HUES6 (cell line): ENCODE measurements around the gene UNK.
"Not testable (repeated sequence)": the region's sequence is repeated elsewhere in the genome, so short reads cannot be mapped to it uniquely, and the experiment has no call there.

Source experiments
- H3K27ac ChIP-seq: 2 replicates; pipeline ENCODE4 v1.7.0; 2013; ENCODE audit warnings: low read depth, mild to moderate bottlenecking, low read length, inconsistent platforms
- H3K27me3 ChIP-seq: 2 replicates; pipeline ENCODE4 v1.6.1; 2013; ENCODE audit warnings: low read length; ENCODE audit not compliant: control insufficient read depth, insufficient read depth
- H3K36me3 ChIP-seq: 2 replicates; pipeline ENCODE4 v1.6.1; 2013; ENCODE audit warnings: low read length; ENCODE audit not compliant: control insufficient read depth, insufficient read depth
- H3K4me1 ChIP-seq: 2 replicates; pipeline ENCODE4 v1.6.1; 2013; ENCODE audit warnings: low read length; ENCODE audit not compliant: control insufficient read depth, insufficient read depth
- H3K4me3 ChIP-seq: 2 replicates; pipeline ENCODE4 v1.5.1; 2013; ENCODE audit warnings: low read depth, low read length
- H3K9ac ChIP-seq: one replicate; pipeline ENCODE4 v1.6.1; 2013; ENCODE audit warnings: mild to moderate bottlenecking, low read length
- H3K9me3 ChIP-seq: 2 replicates; pipeline ENCODE4 v1.6.1; 2013; ENCODE audit warnings: low read depth, low read length; ENCODE audit not compliant: control insufficient read depth, insufficient read depth

Gene UNK

DNA sequence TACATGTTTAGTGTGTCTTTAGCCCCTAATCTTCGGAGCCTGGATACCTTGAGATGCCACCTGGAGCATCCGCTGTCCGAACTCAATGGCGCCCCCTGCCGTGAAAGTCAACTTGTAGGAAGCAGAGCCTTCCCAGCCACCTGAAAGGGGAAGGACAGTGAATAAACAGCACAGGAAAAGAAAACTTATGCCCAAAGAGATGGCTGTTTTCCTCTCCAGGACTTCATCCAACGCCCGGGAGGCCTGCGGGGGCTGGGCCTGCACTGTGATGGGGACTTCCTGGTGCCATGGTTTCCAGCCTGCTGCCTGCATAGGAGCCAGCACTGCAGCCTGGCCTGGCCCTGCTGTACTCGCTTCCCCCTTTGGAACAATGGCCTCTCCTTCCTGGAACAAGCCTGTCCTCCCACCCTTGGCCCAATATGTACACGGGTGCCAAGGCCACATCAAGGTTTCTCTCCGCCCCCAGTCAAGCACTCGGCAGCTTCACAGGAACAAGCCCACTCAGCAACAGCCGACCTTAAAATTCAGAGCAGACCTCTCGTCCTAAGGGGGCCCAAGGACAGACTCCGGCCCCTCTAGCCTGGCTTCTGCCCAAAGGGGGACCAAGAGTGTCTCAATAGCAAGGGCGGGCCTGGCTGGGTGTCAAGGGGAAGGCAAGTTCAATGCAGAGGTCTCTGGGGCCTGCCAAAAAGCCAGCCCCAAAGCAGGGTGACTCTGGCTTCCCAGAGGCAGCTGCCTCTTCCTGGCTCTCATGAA, 64.1 kb downstream of the UNK start:
- Histone ChIP-seq H3K27me3 (no peaks in the 10 kb centered on the region), H3K9ac (no peak overlapping the region), H3K4me3 (no peak overlapping the region), H3K9me3 (no peaks in the 10 kb centered on the region), H3K27ac (no peak overlapping the region), H3K36me3 (peaks cover 54% of the 10 kb centered on the region), H3K4me1 (peaks cover 26% of the 10 kb centered on the region)

DNA sequence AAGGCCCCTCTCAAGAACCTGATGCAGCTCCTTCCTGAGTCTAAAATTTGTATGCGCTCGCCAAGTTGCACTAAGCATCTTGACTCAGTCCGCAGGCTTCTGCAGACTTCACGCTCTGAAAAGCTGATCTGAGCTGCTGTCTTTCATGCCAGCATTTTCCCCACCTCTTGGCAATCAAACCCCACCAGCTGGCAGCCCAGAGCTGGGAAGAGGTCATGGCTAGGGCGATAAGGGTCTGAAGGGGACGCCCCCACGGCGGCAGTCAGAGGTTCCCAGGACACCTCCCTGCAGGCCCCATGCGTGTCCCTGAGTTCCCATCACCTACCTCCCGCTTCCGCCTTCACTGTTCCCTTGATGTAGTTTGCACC, 64.7 kb downstream of the UNK start:
- H3K4me1 ChIP-seq = peaks cover 24% of the 10 kb centered on the region
- no peaks in the 10 kb centered on the region for H3K9me3 ChIP-seq
- H3K27ac ChIP-seq = no peak overlapping the region
- no peak overlapping the region for H3K4me3 ChIP-seq
- H3K9ac ChIP-seq = no peak overlapping the region
- H3K27me3 ChIP-seq = no peaks in the 10 kb centered on the region
- peaks cover 54% of the 10 kb centered on the region for H3K36me3 ChIP-seq

DNA sequence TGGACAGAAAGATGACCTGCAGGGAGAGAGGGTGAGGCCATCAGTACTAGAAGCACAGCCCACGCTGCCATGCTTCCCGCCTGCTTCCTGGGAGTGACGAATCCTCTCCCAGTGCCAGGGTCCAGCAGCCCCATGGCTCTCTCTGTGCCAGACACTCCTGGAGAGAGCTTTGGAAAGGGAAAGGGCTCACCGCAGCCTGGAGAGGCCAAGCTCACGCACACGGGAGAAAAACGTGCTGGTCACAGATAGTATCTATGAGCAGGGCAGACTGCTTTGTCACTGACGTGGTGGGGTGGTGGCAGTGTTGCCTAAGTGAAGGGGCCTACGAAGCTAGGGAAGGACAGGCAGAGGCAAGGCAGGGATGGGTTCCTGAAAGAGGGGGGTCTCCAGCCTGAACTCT, 65.1 kb downstream of the UNK start:
- Histone ChIP-seq H3K36me3 (peaks cover 54% of the 10 kb centered on the region), H3K9ac (no peak overlapping the region), H3K27ac (no peak overlapping the region), H3K4me1 (peaks cover 25% of the 10 kb centered on the region), H3K9me3 (no peaks in the 10 kb centered on the region), H3K27me3 (no peaks in the 10 kb centered on the region), H3K4me3 (no peak overlapping the region)

DNA sequence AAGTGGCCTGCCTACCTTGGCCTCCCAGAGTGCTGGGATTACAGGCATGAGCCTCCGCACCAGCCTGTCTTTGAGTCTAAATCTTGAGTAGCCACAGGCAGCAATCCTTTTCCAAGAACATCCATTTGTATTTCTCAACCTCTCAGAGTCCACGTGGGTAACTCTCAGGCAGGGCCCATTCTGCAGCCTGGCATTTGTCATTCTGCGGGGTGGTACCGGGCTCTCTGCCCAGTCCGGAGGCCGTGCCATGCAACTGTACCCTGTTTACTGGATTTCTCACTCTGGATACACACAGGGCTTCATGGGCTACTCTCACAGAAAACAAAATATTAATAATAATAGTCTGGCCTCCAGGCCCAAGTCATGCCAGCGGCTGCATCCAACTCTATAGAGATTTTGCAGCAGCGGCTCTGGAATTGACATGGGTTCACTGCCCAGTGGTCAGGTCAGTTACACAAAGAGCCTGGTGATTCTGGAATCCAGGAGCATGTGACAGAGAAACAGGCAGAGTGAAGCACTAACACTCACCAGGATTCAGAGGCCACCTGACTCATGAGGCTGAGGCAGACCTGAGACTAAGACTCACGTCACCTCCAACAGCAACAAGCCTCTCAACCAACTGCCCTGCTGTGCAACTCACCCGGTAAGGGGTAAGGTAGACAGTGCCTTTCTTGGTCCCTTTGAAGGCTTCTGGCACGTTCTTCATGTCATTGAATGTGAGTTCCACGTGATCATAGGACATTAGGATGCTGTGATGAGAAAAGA, 66.5 kb downstream of the UNK start:
- Histone ChIP-seq H3K27ac (no peak overlapping the region), H3K36me3 (peaks cover 51% of the 10 kb centered on the region), H3K27me3 (no peaks in the 10 kb centered on the region), H3K9me3 (no peaks in the 10 kb centered on the region), H3K4me3 (no peak overlapping the region), H3K4me1 (peaks cover 12% of the 10 kb centered on the region), H3K9ac (no peak overlapping the region)

DNA sequence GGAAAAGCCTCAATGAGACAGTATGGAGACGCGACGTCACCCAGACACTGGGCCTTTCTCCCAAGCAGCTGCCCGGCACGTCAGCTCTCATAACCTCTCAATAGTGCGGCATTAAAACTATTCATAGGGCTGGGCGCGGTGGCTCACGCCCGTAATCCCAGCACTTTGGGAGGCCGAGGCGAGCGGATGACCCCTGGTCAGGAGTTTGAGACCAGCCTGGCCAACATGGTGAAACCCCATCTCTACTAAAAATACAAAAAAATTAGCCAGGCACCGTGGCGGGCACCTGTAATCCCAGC, 67.0 kb downstream of the UNK start:
- H3K27ac ChIP-seq, H3K4me3 ChIP-seq, H3K27me3 ChIP-seq, H3K9me3 ChIP-seq, H3K9ac ChIP-seq: not testable (repeated sequence)
- H3K4me1 ChIP-seq = peaks cover 10% of the 10 kb centered on the region
- H3K36me3 ChIP-seq = peaks cover 46% of the 10 kb centered on the region

DNA sequence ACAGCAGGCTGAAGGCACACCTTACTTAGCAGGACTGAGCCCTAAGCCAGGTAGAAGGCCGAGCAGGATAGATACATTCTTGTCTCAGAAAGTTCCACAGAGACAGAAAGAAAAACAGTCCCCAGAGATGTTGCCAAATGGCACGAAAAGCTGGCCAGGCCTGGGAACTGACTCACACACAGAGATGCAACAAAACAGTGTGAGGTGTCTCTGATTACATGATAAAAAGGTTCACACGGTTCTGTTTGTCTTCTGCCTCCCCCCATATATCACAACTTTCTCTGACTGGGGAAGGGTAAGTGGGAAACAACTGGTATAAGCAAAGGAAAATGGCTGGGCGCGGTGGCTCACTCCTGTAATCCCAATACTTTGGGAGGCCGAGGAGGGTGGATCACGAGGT, 68.8 kb downstream of the UNK start:
- Histone ChIP-seq H3K27ac (no peak overlapping the region), H3K9me3 (no peaks in the 10 kb centered on the region), H3K4me1 (peaks cover 10% of the 10 kb centered on the region), H3K36me3 (peaks cover 29% of the 10 kb centered on the region), H3K27me3 (no peaks in the 10 kb centered on the region), H3K9ac (no peak overlapping the region), H3K4me3 (no peak overlapping the region)

DNA sequence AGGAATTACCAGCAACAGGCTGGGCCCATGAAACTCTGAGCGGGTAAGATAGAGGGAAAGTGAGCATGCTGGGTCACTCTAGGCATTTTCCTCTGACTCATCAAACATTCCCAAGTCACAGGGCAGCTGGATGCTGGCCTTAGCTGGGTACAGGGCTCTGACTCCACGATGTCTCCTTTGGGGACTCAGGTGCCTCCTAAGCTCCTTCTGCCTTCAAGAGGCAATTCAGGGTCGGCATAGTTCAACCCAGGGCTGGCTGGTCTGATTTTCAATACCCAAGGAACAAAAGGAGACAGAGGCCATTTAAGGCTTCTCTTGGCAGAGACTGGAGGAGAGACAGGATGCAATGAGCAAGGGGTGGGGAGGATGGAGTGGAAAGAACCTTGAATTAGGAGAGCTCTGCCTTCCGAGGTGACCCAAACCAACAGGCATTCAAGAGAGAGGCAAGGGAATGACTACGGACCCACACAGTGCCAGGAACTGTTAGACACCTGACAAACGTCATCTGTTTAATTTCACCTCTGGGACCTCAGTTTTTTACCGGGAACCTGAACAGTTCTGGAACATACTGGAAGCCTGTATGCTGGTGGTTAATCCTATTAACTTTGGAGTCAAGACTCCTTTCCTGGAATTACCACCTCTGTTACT, 69.6 kb downstream of the UNK start:
- no peaks in the 10 kb centered on the region for H3K27me3 ChIP-seq
- H3K9me3 ChIP-seq = no peaks in the 10 kb centered on the region
- peaks cover 7% of the 10 kb centered on the region for H3K4me1 ChIP-seq
- H3K36me3 ChIP-seq = peaks cover 22% of the 10 kb centered on the region
- peak overlapping the region; percentile 58 for H3K9ac ChIP-seq
- H3K27ac ChIP-seq = peak overlapping the region; percentile 0; the same call in 1 of the 2 replicates
- H3K4me3 ChIP-seq = peak overlapping the region; percentile 84

DNA sequence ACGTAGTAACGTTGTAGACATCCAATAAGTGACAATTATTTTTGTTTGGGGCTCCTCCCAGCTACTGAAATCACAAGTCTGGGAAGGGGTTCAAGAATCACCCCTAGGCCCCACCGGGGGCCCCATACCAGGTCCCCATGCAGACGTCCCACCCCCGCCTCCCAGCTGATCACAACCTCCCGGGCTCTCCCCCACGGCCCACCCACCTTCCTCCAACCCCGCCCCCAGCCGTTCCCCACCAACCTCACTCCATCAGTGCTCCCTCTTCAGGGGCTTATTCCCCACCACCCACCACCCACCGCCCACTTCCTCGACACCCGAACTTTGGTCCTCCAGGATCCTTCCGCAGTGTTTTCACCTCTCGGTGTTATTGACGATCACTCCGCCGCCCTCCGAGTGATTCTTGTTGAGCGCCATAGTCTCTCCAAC, 70.3 kb downstream of the UNK start:
- H3K27ac ChIP-seq = peak overlapping the region; percentile 0; the same call in 1 of the 2 replicates
- H3K36me3 ChIP-seq = peaks cover 15% of the 10 kb centered on the region
- H3K9ac ChIP-seq = peak overlapping the region; percentile 58
- no peaks in the 10 kb centered on the region for H3K27me3 ChIP-seq
- H3K4me3 ChIP-seq = peak overlapping the region; percentile 84
- H3K9me3 ChIP-seq = no peaks in the 10 kb centered on the region
- H3K4me1 ChIP-seq = peaks cover 7% of the 10 kb centered on the region

DNA sequence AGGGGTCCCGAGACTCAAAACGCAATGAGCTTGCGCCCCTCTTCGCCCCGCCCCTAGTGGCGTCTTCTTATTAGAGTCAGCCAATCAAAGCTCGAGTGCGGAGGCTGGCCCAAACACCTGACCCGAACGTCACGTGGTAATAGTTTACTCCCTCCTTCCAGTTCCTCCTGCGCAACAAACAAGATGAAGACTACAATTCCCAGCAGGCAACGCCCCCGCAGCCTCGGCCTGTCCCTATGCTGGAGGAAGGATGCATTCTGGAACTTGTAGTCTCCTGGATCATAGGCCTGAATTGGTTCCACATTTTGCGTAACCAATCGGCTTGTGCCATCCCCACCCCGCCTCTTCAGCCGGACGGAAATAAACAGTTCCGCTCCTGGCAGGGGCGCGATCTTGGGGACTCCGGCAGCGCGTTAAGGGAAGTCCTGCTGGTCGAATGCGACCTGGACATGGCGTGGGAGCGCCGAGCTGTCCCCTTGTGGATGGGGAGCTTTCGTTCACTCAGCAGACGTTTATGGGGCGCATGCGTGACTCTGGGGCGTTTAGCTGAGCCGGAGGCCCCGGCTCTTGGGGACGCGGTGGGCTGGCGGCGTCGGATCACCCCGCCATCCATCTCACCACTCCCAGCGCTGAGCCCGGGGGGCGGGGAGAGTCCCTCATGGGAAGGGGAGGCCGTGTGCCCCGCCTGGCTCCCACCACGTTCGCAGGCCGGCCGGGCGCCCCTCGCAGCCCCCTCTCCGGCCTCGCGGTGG, 70.9 kb downstream of the UNK start, which contains the start of gene WBP2:
Gene WBP2 (minus strand): TSS at position 26 of the 752 bp plus-strand sequence. CDS start 38 bp downstream, outside the sequence.
- Histone ChIP-seq H3K4me3 (peak within 1 kb of the TSS; percentile 84), H3K27ac (peak within 1 kb of the TSS; percentile 65)

DNA sequence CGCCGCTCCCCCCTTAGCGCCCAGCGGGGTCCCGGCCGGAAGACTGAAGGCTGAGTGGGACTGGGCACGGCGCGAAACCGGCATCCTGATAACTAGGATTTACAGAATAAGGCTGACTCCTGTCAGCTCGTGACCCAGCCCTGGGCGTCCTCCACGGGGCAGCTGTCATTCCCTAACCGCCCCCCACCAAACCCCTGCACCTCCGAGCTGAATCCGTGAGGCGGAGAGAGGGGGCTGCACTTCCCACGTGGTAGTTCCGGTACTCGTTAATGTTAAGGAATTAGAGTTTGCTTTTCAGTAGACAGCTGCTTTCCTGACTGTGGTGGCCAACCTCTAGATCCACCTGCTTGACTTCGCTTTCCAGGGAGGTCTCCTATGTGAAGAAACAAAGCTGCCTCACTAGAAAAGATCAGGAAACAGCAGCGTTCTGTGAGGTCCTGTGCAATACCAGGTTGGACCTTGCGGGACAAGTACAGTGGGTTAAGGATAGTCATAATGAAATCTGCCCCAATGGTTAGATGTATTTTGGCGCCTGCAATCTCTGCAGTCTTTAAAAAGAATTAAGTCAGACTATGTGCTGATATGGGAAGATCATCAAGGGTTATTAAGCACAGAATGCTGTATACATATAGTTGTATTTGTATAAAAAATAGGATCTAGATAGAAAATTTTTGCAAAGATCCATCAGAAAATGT, 71.6 kb downstream of the UNK start:
- Histone ChIP-seq H3K4me1 (peaks cover 7% of the 10 kb centered on the region), H3K27ac (peak overlapping the region; percentile 65), H3K36me3 (peaks cover 5% of the 10 kb centered on the region), H3K9me3 (no peaks in the 10 kb centered on the region), H3K9ac (peak overlapping the region; percentile 84), H3K27me3 (no peaks in the 10 kb centered on the region), H3K4me3 (peak overlapping the region; percentile 84)

More for the DNA sequence above, 70.9 kb downstream of the UNK start, which contains the start of gene WBP2:
- H3K27me3 ChIP-seq = no peaks in the 10 kb centered on the region
- peak within 1 kb of the TSS; percentile 84 for H3K9ac ChIP-seq
- H3K36me3 ChIP-seq = peaks cover 12% of the 10 kb centered on the region
- H3K9me3 ChIP-seq = no peaks in the 10 kb centered on the region
- peaks cover 7% of the 10 kb centered on the region for H3K4me1 ChIP-seq
